Progenitor cell of endocrine pancreas (in vitro differentiated cells): ENCODE measurements around the gene MX1. TPM values are rescaled to one million over a fixed set of nuclear protein-coding genes. Genes with fewer than 3 reads are reported as not detected.
A peak's percentile ranks its signal among the peaks of the same experiment; 100 is the strongest.

Experiments used
- DNase-seq: peaks from one replicate; pipeline ENCODE4 v3.0.0; 2021; ENCODE audit warnings: low spot score; ENCODE audit not compliant: unreplicated experiment
- H3K27ac Mint-ChIP-seq: 2 replicates; pipeline ENCODE4 v1.8.0; 2021; ENCODE audit warnings: mild to moderate bottlenecking, moderate library complexity, mixed read lengths
- H3K27me3 Mint-ChIP-seq: 2 replicates; pipeline ENCODE4 v1.8.0; 2021; ENCODE audit warnings: mixed read lengths
- H3K36me3 Mint-ChIP-seq: 2 replicates; pipeline ENCODE4 v1.8.0; 2022; ENCODE audit warnings: mixed read lengths; ENCODE audit not compliant: insufficient read depth
- H3K4me1 Mint-ChIP-seq: 2 replicates; pipeline ENCODE4 v1.8.0; 2021; ENCODE audit warnings: low read depth, mixed read lengths
- H3K4me3 Mint-ChIP-seq: 2 replicates; pipeline ENCODE4 v1.8.0; 2021; ENCODE audit warnings: low read depth, mild to moderate bottlenecking, moderate library complexity, mixed read lengths
- H3K9me3 Mint-ChIP-seq: 2 replicates; pipeline ENCODE4 v1.8.0; 2021; ENCODE audit warnings: low read depth, mixed read lengths
- CTCF ChIP-seq: fragments of 200-600 bp; sonication (generic); IDR thresholded peaks from one replicate; pipeline ENCODE4 v1.5.0; 2021; ENCODE audit warnings: antibody characterized with exemption, mild to moderate bottlenecking; ENCODE audit not compliant: unreplicated experiment
- total RNA-seq: library from RNA; stranded (reverse); gene quantifications from 2 replicates; pipeline ENCODE4 v1.2.1, GENCODE V29; 2021

MX1 gene
- total RNA-seq, 1 donor from 2014 or later = 2.1 TPM

GRCh38 chr21:41477641-41478318 is 51.7 kb downstream of the MX1 start:
- Mint-ChIP-seq H3K9me3 (no peaks in the 10 kb centered on the region), H3K4me1 (peaks cover 16% of the 10 kb centered on the region), H3K4me3 (peak overlapping the region; percentile 42), H3K36me3 (peaks cover 16% of the 10 kb centered on the region), H3K27ac (peak overlapping the region; percentile 59), H3K27me3 (no peaks in the 10 kb centered on the region)
- TF ChIP-seq CTCF = no peak
- DNase-seq = no peak

DNA sequence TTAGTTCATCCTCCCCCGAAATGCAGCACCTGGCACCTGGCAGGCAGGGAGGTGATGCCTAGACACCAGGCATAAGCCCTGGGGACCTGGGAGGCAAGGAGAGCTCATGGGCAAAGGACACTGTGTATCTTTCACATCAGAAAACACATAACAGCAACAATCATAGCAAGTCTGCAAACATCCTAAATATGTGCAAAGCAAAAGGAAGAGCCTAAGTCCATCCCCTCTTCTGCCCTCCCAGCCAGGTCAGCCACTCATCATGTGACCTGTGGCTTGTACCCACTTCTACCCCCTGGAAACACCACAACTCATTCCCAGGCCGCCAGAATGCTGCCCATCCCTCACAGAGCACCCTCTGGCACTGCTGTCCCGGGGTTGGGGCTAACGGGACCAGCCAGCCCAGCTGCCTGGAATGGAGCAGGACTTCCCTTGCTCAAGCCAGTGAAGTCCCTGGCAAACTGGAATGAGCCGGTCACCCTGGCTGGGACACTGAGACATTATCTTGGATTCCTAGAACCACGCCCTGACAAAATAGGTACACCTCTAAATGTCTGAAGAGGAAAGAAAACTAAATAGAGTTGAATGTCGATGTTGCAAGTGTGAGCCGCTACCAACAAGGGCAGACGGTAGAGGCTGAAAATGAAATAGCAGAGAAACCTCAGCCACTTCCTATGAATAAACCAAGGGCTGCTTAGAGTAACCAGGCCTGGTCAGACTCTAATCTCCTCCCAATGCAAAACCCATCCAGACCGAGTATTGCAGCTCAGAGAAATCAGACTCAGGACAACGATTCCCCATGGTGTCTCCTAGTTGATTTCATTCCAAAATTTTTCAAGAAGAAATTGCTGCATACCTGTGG is 52.5 kb downstream of the MX1 start:
- TF ChIP-seq CTCF = no peak
- Mint-ChIP-seq H3K4me3 (no peak overlapping the region), H3K4me1 (peaks cover 16% of the 10 kb centered on the region), H3K27ac (peak overlapping the region; percentile 59), H3K36me3 (peaks cover 18% of the 10 kb centered on the region), H3K9me3 (no peaks in the 10 kb centered on the region), H3K27me3 (no peaks in the 10 kb centered on the region)
- DNase-seq = no peak

DNA sequence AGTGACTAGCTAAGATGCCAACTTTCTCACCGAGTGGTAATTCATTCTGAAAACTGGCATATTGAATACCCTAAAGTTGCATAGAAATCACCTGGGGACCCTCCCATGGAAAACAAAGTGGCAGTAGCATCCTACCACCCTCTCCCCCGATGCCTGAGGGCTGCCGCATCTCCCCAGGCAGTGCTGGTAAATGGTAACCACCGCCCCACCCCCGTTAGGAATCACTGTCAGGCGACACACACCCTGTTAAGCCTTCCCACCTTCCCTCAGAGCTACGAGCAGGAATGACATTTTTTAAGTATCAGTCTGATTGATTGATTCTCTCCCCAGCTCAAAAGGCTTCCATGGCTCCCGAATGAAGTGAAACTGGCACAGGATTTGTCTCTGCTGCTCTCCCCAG is 53.6 kb downstream of the MX1 start:
- Mint-ChIP-seq H3K36me3 (peaks cover 20% of the 10 kb centered on the region), H3K9me3 (no peaks in the 10 kb centered on the region), H3K27ac (no peak overlapping the region), H3K27me3 (no peaks in the 10 kb centered on the region), H3K4me3 (no peak overlapping the region), H3K4me1 (peaks cover 16% of the 10 kb centered on the region)
- no peak for TF ChIP-seq CTCF
- no peak for DNase-seq

GRCh38 chr21:41480086-41480690 is 54.1 kb downstream of the MX1 start:
- H3K9me3 Mint-ChIP-seq = no peaks in the 10 kb centered on the region
- no peak overlapping the region for H3K4me3 Mint-ChIP-seq
- no peaks in the 10 kb centered on the region for H3K27me3 Mint-ChIP-seq
- no peak for TF ChIP-seq CTCF
- peaks cover 22% of the 10 kb centered on the region for H3K36me3 Mint-ChIP-seq
- peaks cover 16% of the 10 kb centered on the region for H3K4me1 Mint-ChIP-seq
- no peak overlapping the region for H3K27ac Mint-ChIP-seq
- no peak for DNase-seq

DNA sequence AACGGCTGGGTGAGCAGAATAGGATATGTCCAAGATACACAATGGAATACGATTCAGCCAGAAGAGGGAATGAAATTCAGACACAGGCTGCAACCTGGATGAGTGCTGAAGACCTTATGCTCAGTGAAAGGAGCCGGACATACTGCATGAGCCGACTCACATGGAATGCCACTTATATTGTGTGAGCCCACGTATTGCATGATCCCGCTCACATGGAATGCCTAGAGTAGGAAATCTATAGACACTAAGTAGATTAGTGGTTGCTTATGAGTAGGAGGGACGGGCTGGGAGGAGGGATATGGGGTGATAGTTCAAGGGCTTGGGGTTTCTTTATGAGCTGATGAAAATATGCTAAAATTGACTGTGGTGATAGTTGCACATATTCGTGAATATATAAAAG is 55.2 kb downstream of the MX1 start:
- Mint-ChIP-seq H3K4me1 (peaks cover 16% of the 10 kb centered on the region), H3K27ac (no peak overlapping the region), H3K4me3 (no peak overlapping the region), H3K27me3 (no peaks in the 10 kb centered on the region), H3K36me3 (peaks cover 22% of the 10 kb centered on the region), H3K9me3 (no peaks in the 10 kb centered on the region)
- DNase-seq = no peak
- TF ChIP-seq CTCF = no peak
